Heart left ventricle (tissue), 13 donors: ENCODE results near the gene IDI2.

Experiments used
- CTCF ChIP-seq, 12 donors: fragments of 200-600 bp; sonication (generic) in 4 of 12; IDR thresholded peaks; one replicate each; pipeline versions ENCODE4 v1.5.0 to v1.8.0; 2018 to 2022; ENCODE audit warnings: antibody characterized with exemption in 12 of 12, mild to moderate bottlenecking in 5 of 12
- POLR2A ChIP-seq, 2 donors: fragments of 450-650 bp; IDR thresholded peaks; one replicate each; pipeline ENCODE4 v1.6.1; 2017; ENCODE audit warnings: antibody characterized with exemption in 2 of 2, mild to moderate bottlenecking in 2 of 2, moderate library complexity in 2 of 2
- donor health status: ischemic (EF 13 %, LVEDD 7.1; RV severe dilation, severe dysfunction).
- donor health status: DM: no; HTN: yes; CAD: no.
- donor health status: DM: no; HTN: no; CAD: no.
- donor health status: ischemic (EF 25% LVEDD 6.9; RV normal size, moderate dysfunction).
- donor health status: ischemic (EF 25% LVEDD 5.7; RV mildly dilated, moderate dysfunction).
- donor health status: ischemic (EF 35%, LVEDD 5.7; RV mildly dilated, moderate dysfunction).
- donor health status: nonischemic (EF 11% LVEDD 7.7; RV severe dilation, severe dysfunction).
- donor health status: DM: yes; HTN: yes; CAD: no.
- donor health status: PGD.
- donor health status: ischemic (EF 29% LVEDD 5.4; RV normal size, mild dysfunction).
- donor health status: nonischemic (EF 23%, LVEDD 6.1; RV moderate dilation, normal function).

GRCh38 chr10:974785-975074 lies 50.9 kb downstream of the IDI2 start:
- TF ChIP-seq CTCF (IDR thresholded peaks at IDR 0.05) (no peak), POLR2A (IDR thresholded peaks at IDR 0.05) (no peak)
